Measurements from ENCODE around the gene NGEF.
A peak's percentile ranks its signal among the peaks of the same experiment; 100 is the strongest.

The NGEF gene

DNA sequence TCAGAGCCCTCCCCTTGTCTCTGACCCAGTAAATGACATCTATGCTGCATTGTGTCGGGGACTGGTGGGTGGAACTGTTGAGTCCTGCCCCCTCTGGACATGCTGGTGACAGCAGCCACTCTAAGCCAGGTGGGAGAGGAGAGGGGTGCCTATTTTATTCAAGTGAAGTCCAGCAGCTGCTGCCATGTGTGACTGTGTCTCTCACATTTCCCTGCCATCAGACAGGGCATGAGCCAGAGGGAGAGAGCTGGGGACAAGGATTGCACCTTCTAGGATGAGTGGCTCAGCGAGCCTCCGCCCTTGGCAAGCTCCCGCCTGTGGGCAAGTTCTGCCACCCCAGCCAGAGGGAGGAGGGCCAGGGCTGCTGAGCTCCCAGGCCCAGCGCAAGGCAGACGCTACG is 13.7 kb downstream of the NGEF start:
- DNase-seq (ENCODE audit: low spot score): peak; percentile 23

DNA sequence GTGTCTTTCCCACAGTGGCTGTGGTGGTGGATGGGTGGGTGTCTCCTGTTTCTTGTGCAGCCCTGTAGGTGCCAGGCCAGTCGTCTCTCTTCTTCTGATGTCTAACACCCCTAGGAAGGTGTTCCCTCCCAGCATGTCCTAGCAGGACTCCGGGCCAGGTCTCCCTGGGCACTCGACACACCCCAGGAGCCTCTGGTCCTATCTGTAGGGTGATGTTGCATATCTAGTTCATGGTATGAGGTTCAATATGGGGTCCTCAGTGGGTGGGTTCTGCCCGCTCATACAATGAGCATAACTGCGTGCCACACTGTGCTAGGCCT is 14.4 kb downstream of the NGEF start:
- DNase-seq (ENCODE audit: low spot score): no peak

DNA sequence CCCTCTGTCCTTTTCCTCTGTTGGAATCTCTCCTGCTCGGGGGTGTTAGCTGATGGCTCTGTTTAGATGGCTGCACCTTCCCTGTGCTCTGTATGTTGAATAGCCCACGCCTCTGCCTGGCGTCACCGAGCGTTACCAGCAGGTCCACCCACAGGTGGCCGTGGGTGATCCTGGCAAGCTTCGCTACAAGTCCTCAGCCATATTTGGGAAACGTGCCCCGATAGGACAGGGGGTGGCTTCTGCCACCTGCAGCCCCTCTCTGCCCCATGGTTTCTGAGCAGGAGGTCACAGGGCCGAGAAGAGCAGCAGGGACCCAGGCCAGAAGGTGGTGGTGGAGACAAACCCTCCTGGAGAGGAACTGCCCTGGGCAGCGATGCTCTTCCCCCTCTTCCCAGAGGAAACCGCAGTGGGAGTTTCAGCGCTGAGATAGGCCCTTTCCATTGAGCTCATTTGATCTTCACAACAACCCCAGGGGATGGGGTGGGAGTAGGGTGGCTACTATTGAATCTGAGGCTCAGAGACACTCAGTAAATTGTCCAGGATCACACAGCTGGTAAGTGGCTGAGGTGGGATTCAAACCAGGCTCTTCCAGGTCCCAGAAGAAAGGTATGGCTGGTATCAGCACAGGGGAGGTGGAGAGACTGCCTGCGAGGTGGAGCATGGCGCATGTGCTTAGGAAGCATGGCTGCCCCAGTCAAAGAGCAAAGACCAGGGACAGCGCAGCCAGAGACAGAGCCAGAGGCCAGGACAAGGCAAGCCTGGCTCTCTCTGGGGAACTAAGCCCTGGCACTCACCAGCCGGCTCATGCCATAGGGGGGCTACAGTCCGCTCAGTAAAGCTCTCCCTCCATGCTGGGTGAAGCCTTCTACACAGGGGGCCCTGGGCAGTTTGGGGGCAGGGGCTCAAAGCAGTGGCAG is 15.0 kb downstream of the NGEF start:
- DNase-seq (ENCODE audit: low spot score): no peak

DNA sequence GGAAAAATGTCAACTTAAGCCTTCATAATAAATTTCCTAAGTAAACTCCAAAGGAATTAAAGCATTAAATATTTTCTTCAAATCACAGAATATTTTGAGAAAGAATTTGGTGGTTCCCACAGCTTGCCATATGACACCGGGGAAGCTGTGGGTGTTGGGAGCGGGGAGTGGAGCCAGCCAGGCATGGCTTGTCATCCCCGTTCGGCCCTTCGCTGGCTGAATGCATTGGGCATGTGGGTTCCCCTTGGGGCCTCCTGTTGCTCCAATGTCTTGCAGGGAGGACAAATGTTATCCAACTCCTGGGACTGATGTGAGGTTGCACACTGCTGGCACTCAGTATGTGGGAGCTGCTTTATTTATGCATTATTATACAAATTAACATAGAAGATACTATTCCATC is 18.6 kb downstream of the NGEF start:
- DNase-seq (ENCODE audit: low spot score): no peak

DNA sequence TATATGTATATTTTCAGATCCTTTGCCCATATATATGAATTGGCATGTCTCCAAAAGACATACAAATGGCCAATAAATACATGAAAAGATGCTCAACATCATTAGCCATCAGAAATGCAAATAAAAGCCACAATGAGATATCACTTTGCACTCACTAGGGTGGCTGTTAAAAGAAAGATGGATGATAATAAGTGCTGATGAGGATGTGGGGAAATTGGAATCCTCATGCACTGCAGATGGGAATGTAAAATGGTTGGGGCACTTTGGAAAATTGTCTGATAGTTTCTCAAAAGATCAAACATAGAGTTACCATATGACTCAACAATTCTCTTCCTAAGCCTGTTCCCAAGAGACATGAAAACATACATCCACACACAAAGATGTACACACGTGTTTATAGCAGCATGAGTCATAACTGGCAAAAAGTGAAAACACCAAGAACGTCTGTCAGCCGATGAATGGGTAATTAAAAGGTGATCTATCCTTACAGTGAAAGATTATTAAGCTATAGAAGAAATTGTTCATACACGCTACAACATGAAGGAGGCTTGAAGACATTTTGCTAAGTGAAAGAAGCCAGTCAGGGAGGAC is 19.7 kb downstream of the NGEF start:
- DNase-seq (ENCODE audit: low spot score): no peak

DNA sequence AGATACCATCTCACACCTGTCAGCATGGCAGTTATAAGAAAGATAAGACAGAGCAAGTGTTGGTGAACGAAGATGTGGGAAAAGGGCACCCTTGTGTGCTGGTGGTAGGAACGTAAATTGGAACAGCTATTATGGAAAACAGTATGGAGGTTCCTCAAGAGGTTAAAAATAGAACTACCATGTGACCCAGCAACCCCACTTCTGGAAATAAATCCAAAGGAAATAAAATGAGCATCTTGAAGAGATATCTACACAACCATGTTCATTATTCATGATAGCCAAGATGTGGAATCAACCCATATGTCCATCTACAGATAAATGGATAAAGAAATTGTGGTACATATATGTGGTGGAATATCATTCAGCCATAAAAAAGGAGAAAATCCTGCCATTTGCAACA is 26.9 kb downstream of the NGEF start:
- DNase-seq (ENCODE audit: low spot score): no peak

DNA sequence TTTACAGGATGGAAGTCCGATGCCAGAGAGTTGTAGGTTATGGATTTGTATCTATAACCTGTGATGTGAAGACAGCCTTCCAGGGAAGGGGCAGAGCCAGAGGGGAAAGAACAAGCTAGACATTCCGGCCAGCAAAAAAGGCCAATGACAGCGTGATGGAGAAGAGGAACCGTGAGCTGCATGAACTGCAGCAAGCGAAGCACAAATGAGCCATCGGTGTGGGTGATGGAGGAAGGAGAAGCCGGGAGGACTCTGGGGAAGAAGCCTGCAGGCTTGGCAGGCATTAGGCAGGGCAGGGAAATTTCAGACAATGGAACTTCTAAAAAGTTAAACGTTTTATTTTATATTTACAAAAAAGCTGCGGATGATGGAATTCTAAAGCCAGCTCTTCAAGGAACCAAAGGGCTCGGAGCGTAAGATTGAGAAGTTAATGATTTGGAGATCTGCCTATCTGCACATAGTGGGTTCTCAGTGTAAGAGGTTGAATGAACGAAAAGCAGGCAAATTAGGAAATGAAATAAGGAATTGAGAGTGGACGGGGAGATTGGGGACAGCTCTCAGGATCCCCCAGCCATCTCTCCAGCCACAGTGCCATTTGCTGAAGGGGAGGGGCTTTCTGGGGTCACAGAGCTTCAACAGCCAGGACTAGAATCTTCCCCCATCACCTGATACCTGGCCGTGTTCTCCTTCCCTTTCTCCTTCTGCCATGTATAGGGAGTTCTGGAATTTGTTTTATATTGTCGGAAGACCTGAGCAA is 28.4 kb downstream of the NGEF start:
- peak; percentile 7 for DNase-seq (ENCODE audit: low spot score)

DNA sequence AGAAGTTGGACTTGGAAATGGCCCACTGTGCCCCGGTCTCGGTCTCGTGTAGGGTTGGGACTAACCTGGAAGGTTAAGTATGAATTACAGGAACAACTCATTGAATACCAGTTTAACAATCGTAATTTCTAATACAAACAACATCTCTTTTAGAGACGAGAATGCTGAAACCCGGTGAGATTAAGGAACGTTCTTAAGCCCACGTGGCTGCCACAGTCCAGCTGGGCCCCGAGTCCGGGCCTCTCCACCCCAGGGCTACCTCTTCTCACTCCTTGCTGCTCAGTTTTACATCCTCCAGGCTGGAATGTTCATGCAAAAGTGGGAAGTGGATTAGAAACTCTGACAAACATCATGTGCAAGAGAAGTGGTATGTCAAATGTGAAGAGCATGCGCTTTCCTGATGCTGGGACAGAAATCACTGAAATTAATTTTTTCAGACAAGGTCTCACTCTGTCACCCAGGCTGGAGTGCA is 29.4 kb downstream of the NGEF start:
- no peak for DNase-seq (ENCODE audit: low spot score)

DNA sequence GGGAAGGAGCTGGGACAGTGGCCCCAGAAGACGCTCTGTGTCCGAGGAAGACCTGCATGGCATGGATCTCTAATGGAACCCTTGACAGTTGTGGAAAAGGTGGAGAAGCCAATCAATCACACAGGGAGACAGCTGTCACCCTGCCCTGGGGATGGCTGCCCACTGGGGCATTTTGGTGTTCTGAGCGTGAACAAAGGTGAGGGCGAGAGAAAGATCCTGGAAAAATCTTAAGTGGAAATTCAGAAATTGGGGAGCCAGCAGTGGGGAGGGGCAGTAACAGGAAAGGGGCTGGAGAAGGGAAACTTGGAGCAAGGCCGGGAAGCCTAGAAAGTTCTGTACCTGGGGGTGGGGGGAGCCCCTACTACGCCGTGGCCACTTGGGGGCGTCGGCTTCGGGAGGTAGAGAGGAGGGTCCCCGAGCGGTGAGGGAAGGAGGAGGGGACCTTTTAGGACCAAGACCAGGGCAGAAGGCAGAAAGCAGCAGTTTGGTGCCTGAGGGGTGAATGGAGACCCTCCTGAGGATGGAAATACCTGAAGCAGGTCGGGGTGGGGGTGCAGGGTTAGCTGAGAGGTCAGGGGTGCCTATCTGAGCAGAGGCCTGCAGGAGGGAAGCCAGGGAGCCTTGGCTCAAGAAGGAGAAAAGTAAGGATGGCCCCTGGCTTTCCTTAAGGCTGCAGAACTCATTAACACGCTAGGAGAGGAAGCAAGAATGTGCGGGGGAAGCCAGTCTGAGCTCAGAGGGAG is 30.0 kb downstream of the NGEF start:
- DNase-seq (ENCODE audit: low spot score): no peak

DNA sequence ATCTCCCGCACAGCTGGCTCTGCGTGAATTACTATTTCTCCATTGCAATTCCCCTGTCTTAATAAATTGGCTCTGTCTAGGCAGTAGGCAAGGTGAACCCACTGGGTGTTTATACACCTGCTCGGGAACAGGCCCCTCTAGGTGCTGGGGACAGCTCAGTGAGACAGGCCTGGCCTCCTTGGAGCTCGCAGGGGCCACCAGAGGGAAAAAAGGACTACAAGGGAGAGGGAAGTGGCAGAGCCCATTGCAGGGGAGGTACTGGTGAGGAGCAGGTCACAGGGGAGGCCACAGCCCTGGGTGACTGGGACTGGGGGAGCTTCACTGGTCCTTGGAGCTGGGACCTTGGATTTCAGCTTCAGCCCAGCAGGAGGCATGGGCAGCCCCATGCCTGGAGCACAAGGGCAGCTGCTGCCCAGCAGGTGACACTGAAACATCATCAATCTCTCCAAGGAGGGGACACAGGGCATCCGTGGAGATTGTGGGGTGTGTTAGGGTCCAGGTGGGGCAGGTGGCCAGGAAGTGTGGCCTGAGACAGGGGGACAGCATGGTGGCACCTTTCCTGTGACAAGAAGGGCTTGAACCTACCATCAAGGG is 31.2 kb downstream of the NGEF start:
- DNase-seq (ENCODE audit: low spot score): no peak

DNA sequence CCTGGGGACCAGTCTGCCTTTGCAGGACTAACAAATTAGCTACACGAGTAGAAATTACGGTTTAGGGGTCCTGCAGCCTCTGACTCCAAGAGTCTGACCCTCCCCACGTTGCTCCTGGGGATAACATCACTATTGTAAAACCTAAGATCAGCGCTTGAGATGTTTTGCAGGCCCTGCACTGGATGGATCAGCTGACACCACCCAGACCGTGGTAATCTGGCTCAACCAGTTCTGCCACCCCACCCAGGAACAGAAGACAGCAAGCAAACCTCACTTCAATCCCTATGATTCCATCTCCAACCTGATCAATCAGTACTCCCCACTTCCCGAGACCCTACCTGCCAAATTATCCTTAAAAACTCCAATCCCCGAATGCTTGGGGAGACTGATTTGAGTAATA is 31.7 kb downstream of the NGEF start:
- DNase-seq (ENCODE audit: low spot score): no peak

DNA sequence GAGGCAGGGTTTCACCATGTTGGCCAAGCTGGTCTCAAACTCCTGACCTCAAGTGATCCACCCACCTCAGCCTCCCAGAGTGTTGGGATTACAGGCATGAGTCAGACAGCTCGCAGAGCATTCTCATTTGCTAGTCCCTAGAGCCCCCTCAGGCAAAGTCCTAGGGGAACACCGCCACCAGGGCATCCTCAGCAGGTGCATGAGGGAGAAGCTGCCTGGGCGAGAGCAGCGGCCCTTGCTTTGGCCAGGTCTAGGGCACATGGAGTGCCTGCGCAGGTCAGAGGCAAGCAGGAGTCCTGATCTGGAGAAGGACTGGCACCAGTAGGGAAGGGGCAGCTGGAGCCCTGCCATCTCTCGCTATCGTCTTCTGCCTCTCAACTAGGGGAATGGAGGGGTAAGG is 32.4 kb downstream of the NGEF start:
- no peak for DNase-seq (ENCODE audit: low spot score)

DNA sequence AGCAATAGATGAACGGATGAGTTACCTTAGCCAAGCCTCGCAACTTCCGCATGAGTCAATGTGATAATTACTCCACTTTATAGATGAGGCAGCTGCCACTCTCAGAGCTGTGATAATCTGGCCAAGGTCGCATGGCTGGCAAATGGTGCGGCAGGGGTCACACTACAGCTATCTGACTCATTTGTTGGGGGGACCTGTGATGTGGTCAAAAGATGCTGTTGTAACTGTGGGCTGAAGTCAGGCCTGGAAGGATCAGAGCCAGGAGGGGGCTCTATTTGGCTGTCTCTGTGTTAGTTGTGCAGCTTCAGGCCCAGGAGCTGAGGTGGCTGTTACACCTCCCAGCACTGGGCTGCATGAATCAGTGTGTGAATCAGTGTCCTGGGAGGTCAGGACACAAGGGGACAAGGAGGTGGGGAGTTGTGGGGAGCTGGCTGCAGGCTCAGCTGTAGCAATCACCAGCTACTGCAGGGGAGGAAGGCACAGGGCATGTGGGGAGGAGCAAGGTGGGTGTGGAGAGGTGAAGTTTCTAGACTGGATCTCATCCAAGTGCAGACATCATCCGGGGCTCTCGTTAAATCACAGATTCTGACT is 33.1 kb downstream of the NGEF start:
- DNase-seq (ENCODE audit: low spot score): no peak

DNA sequence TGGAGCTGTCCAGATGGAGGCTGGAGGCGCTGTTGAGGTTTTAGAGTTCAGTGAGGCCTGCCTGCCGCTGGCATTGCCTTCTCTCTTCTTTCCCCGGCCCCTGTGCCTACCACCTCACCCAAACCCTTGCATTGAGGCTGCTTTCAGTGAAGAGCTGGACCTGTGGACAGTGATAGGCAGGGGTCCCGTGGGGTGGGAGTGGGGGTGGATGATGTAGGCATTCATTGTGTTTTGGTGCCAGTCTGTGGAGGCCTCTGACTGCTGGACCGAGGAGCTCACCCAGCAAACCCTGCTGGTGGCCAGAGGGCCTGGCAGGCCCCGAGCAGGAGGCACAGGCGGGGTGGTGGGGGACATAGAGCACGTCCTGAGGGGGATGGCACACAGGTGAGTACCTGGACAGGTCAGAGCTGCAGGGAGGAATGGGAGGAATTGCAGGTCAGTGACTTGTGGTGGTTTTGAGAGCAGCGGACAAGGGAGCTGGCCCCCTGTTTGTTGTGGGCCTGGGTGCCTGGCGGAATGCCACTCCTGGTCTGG is 35.6 kb downstream of the NGEF start:
- no peak for DNase-seq (ENCODE audit: low spot score)

DNA sequence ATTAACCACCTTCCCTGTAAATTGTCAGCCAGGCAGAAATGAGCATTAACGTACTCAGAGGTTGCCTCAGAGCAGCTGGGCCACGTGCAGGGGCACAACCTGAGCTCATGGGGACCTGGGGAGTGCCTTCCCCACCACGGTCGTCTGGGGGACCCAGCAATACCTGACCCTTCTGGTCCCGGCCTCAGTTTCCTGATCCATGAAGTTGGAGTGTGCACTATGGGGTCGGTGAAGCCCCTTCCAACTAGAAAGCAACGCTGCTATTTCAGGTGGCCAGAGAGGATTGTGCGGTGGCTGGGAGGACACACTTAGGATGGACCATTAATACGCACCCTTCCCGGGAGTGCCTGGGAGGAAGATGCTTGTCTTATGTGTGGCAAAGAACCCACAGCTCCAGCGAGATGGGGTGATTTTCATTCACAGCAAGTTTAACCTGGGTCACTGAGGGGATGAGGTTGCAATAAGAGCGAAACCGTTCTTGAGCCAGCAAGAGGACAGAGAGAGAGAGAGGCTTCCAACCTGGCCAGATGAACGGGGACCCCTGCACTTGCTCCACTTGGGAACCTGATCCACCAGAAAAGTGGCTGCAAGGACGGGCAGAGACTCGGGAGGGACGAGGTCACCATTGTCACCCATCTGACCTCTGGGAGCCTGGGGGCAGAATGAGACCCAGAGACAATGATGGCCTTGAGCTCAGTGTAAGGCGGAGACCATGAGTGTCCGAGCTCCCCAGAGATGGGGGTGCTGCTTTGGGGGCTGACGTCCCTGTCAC is 36.2 kb downstream of the NGEF start:
- DNase-seq (ENCODE audit: low spot score): no peak

DNA sequence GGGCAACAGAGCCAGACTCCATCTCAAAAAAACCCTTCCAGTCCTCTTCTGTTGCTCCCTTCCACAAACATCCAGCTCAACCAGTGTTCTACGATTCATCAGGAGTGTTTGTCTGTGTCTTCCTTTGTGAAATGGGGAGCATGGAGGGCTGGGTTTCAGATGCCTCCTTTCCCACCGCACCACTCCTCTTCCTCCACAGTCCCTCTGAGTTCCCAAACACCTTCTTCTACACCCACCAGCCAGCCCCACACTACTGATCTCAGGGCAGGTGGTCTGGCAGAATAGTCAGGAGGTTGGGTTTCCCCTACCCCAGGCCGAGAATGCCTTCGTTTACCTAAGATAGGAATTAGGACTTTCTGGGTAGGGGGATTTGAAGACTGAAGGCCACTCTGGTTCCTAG is 36.9 kb downstream of the NGEF start:
- DNase-seq (ENCODE audit: low spot score): no peak

DNA sequence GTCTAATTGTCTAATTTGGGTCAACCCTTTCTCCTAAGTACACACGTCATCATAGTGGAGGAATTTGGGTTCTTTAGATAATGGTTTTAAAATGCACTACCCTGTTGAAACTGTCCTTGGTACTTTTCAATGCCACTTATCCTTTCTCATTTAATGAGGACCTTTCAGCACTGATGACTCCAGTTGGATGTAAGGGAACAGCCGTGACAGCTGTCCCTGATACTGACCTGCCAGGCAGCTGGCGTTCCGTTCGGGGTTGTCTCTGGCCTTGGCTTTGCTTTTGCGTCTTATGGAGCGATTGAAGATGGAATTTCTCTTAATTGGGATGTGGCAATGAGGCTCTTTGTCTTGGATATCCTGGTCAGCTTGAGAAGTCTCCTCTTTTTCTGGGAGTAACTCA is 38.7 kb downstream of the NGEF start:
- DNase-seq (ENCODE audit: low spot score): no peak

DNA sequence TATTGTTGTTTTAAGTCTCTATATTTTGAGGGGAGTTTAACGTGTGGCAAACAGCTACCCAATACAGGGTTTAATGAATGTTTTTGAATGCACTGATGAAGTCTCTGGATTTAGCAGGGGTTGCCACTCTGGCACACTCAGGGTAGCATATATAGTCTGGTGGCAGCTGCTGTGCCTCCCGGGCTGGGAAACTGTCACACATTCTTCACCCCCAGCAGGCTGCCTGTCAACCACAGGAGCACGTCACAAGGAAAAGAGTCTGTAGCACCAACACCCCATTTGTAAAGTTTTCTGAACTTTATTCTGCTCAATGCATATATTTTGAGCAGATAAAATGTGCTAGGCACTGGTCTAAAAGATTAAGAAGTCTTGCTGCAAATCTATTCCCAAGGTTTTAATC is 39.3 kb downstream of the NGEF start:
- no peak for DNase-seq (ENCODE audit: low spot score)

DNA sequence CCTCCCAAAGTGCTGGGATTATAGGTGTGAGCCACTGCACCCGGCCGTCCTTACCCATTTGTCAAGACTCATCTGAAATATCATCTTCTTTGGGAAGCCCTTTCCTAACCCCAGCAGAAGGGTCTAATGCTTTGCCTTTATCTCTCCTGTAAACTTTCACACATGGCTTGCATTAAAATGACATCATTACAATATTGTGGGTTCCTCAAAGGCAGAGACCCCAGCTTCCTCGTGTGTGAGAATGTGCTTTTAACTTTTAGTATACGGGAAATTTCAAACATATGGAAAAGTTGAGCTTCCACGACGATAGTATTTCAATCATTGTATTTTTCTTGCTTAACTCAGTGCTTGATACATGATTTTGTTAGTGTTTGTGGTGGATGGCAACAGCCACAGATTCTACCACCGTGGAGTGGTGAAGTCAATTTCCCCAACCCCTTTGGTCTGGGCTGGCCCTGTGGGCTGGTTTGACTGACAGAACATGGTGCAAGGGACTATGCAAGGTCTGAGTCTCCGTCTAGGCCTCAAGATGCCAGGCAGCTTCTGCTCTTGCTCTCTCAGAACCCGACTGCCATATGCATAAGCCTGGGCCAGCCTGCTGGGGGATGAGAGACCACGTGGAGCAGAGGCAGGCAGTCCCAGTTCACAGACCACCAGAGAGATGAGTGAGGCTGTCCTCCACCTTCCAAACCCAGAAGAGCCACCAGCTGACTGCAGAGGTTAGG is 39.9 kb downstream of the NGEF start:
- no peak for DNase-seq (ENCODE audit: low spot score)

DNA sequence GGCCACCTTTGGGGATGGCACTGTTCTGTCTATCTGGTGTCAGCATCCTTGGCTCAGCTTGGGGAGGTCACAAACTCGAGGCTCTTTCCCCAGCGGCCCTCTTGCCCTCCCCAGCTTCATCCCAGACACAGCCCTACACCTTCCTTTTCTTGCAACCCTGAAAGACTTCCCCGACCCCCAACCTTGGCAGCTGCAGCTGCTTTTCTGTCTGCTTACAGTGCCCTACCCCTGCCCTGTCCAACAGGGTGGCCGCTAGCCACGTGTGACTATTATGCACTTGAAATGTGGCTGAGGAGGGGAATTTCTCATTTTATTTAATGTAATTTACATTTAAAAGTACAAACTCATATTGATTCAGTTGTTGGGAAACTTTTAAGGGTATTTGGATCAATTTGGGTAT is 41.3 kb downstream of the NGEF start:
- DNase-seq (ENCODE audit: low spot score): no peak

Data from globus pallidus (tissue), 1 donor.